GM12878 (cell line): ENCODE results near the gene PHOSPHO1. TPM values are rescaled to one million over a fixed set of nuclear protein-coding genes. Genes with fewer than 3 reads are reported as not detected.

Source experiments
- ATAC-seq: fragments of 200-7000 bp; cut with Tn5 transposase; 3 replicates; pipeline ENCODE4 v1.9.1; 2020; ENCODE audit warnings: mild to moderate bottlenecking, moderate library complexity
- BruUV-seq: library from RNA; stranded (reverse); fragments of 400-500 nt; replicated peaks from 2 replicates; lab custom pipeline; 2021; lab: Mats Ljungman, UMichigan
- CTCF ChIA-PET: fragments of 300-600 bp; sonication (Branson Sonifier 250); formaldehyde crosslinking; extraction: SDS; loops from one replicate; lab custom pipeline; 2021; ENCODE audit warnings: inconsistent platforms; lab: Yijun Ruan, JAX
- POLR2A ChIA-PET: fragments of 350-600 bp; formaldehyde crosslinking; extraction: SDS; loops from one replicate; lab custom pipeline; 2021; ENCODE audit warnings: inconsistent platforms; lab: Charles Lee
- RAD21 ChIA-PET: fragments of 300-600 bp; sonication (Branson Sonifier 250); formaldehyde crosslinking; loops from one replicate; lab custom pipeline; 2023; ENCODE audit warnings: antibody characterized with exemption; ENCODE audit not compliant: unreplicated experiment; lab: Charles Lee
- SMC1A ChIA-PET: fragments of 300-600 bp; sonication (Branson Sonifier 250); formaldehyde crosslinking; loops from one replicate; lab custom pipeline; 2023; ENCODE audit not compliant: unreplicated experiment, uncharacterized antibody; lab: Charles Lee
- DNase-seq: peaks from one replicate; pipeline ENCODE4 v3.0.0-alpha.2; 2011; ENCODE audit warnings: low read depth, low spot score
- FAIRE-seq: peaks from 3 replicates; lab custom pipeline; 2011; peaks lifted over from hg19 to GRCh38; lab: Jason Lieb, UNC
- H2AFZ ChIP-seq: 2 replicates; pipeline ENCODE4 v1.6.0; 2011; ENCODE audit warnings: low read depth, low read length, control low read depth; ENCODE audit not compliant: control insufficient read depth
- H3K27ac ChIP-seq: 2 replicates; pipeline ENCODE4 v1.5.1; 2011; ENCODE audit warnings: control low read depth; ENCODE audit not compliant: control insufficient read depth, insufficient read depth
- H3K27me3 ChIP-seq, 2 experiments: replicated peaks in 1 of 2; 2 replicates each; pipeline versions ENCODE4 v1.6.0 to v1.6.1; 2011; ENCODE audit warnings: low read length in 1 of 2; ENCODE audit not compliant: control insufficient read depth in 2 of 2, insufficient read depth in 2 of 2
- H3K36me3 ChIP-seq, 2 experiments: 2 replicates each; pipeline ENCODE4 v1.5.1; 2011; ENCODE audit warnings: low read length in 1 of 2; ENCODE audit not compliant: control insufficient read depth in 2 of 2, insufficient read depth in 2 of 2
- H3K4me1 ChIP-seq: 2 replicates; pipeline ENCODE4 v1.6.1; 2011; ENCODE audit warnings: mild to moderate bottlenecking, low read length, moderate library complexity, mixed read lengths; ENCODE audit not compliant: control insufficient read depth, insufficient read depth
- H3K4me2 ChIP-seq: 2 replicates; pipeline ENCODE4 v1.6.0; 2011; ENCODE audit warnings: control low read depth; ENCODE audit not compliant: control insufficient read depth, insufficient read depth
- H3K4me3 ChIP-seq: fragments of 200-600 bp; sonication (generic); 2 replicates; pipeline ENCODE4 v1.5.1; 2016
- H3K79me2 ChIP-seq: 2 replicates; pipeline ENCODE4 v1.6.0; 2011; ENCODE audit warnings: low read length; ENCODE audit not compliant: control insufficient read depth, insufficient read depth
- H3K9ac ChIP-seq: 2 replicates; pipeline ENCODE4 v1.8.0; 2011; ENCODE audit warnings: low read length, control low read depth, mixed read lengths; ENCODE audit not compliant: control insufficient read depth, insufficient read depth
- H3K9me3 ChIP-seq: replicated peaks from 3 replicates; pipeline ENCODE4 v1.5.1; 2011; ENCODE audit warnings: mild to moderate bottlenecking, low read length; ENCODE audit not compliant: control insufficient read depth, insufficient read depth
- H4K20me1 ChIP-seq: 2 replicates; pipeline ENCODE4 v1.6.0; 2011; ENCODE audit not compliant: control insufficient read depth, insufficient read depth
- BHLHE40 ChIP-seq, 2 experiments: fragments of 450-650 bp in 1 of 2; IDR thresholded peaks; 2 replicates each; pipeline ENCODE4 v1.6.1; 2011 to 2017; ENCODE audit warnings: low read depth in 2 of 2, borderline replicate concordance in 1 of 2, improper control_type of control experiment in 1 of 2, low read length in 1 of 2, mild to moderate bottlenecking in 1 of 2
- CBX5 ChIP-seq: sonication (generic); IDR thresholded peaks from 2 replicates; pipeline ENCODE4 v1.6.1; 2016; ENCODE audit warnings: low read depth, moderate library complexity, mild to moderate bottlenecking, inconsistent platforms
- CEBPB ChIP-seq, 2 experiments: fragments of 150-350 bp in 1 of 2; IDR thresholded peaks; 2 replicates each; pipeline ENCODE4 v1.6.1; 2012 to 2014; ENCODE audit warnings: low read depth in 2 of 2, low read length in 2 of 2, borderline replicate concordance in 1 of 2, inconsistent platforms in 1 of 2
- DPF2 ChIP-seq: fragments of 450-650 bp; IDR thresholded peaks from 2 replicates; pipeline ENCODE4 v1.6.1; 2017; ENCODE audit warnings: mild to moderate bottlenecking
- NFYB ChIP-seq: IDR thresholded peaks from 2 replicates; pipeline ENCODE4 v1.6.1; 2011; ENCODE audit warnings: low read depth, mild to moderate bottlenecking, low read length, improper control_type of control experiment, moderate library complexity; ENCODE audit not compliant: insufficient read depth
- POLR2AphosphoS5 ChIP-seq: IDR thresholded peaks from 2 replicates; pipeline ENCODE4 v1.6.1; 2011; ENCODE audit warnings: mild to moderate bottlenecking, low read length, inconsistent platforms
- RELA ChIP-seq: fragments of 450-650 bp; IDR thresholded peaks from 2 replicates; pipeline ENCODE4 v1.8.0; 2014; ENCODE audit warnings: borderline replicate concordance; ENCODE audit not compliant: partially characterized antibody
- RFX5 ChIP-seq: IDR thresholded peaks from 2 replicates; pipeline ENCODE4 v1.6.1; 2011; ENCODE audit warnings: low read depth, low read length, improper control_type of control experiment
- SMARCA5 ChIP-seq: fragments of 450-650 bp; IDR thresholded peaks from 2 replicates; pipeline ENCODE4 v1.6.1; 2017; ENCODE audit warnings: mild to moderate bottlenecking
- ZBTB40 ChIP-seq: fragments of 450-650 bp; IDR thresholded peaks from 2 replicates; pipeline ENCODE4 v1.6.1; 2016; ENCODE audit warnings: mild to moderate bottlenecking, moderate library complexity, borderline replicate concordance
- WGBS: methylation state at CpG from one replicate; pipeline ENCODE4 v1.1.6; 2016; ENCODE audit warnings: low lambda C conversion rate; ENCODE audit not compliant: insufficient replicate concordance, insufficient coverage; ENCODE audit errors: missing lambda C conversion rate; 5-methylcytosine and 5-hydroxymethylcytosine counted together
- in situ Hi-C: fragments of 300-500 bp; cut with MboI; formaldehyde crosslinking; loops from 9 replicates; pipeline ENCODE4 v1.14.3; 2018; ENCODE audit warnings: mixed read lengths
- intact Hi-C: fragments of 100-400 bp; cut with micrococcal nuclease; formaldehyde crosslinking; loops from one replicate; pipeline ENCODE4 v1.14.2; 2022; ENCODE audit not compliant: unreplicated experiment
- polyA plus RNA-seq, 11 experiments: library from polyadenylated mRNA; depleted of rRNA in 4 of 11; unstranded in 6 of 11; stranded (reverse) in 5 of 11; fragments of >200 nt; fragmentation: Nextera tagmentation in 4 of 11; fragmentation: Illumina TruSeq in 1 of 11; extraction: Ambion mirVana in 4 of 11; extraction: Trizol in 1 of 11; gene quantifications; 1 replicate in 1 of 11; 2 replicates in 10 of 11; pipeline versions ENCODE4 v1.2.1 to v1.2.3, GENCODE V29; 2011 to 2016; ENCODE audit warnings: inconsistent platforms in 2 of 11, missing spikeins in 2 of 11, low read depth in 1 of 11
- total RNA-seq, 4 experiments: library from RNA; depleted of rRNA in 3 of 4; stranded (reverse); fragments of >200 nt in 3 of 4; fragmentation: Illumina TruSeq in 1 of 4; extraction: Trizol in 1 of 4; gene quantifications; 2 replicates each; pipeline versions ENCODE4 v1.2.1 to v1.2.3, GENCODE V29; 2013 to 2021
- TF ChIP-seq, protein P1 (sequence below): fragments of 450-650 bp; IDR thresholded peaks from 2 replicates; pipeline ENCODE4 v1.6.1; 2017; ENCODE audit warnings: antibody characterized with exemption, mild to moderate bottlenecking, moderate library complexity

PHOSPHO1 gene
- total and polyA plus RNA-seq, 10 of the 15 experiments (the other 5 are each of a cell fraction or from before 2014, with no cell fraction given) = 0.03 to 1.5 (median 0.16) TPM; not detected in 2

GRCh38 chr17:49183801-49184200 is 46.8 kb downstream of the PHOSPHO1 start:
- 51% methylated on average over 7 of the region's 7 CpGs for WGBS
- no TSS peak for BruUV-seq
- no peak for TF ChIP-seq RELA
- no peak for TF ChIP-seq DPF2
- no peak for TF ChIP-seq ZBTB40
- no peak for TF ChIP-seq NFYB
- TF ChIP-seq POLR2AphosphoS5 = no peak
- no peak for TF ChIP-seq CEBPB (IDR thresholded peaks at IDR 0.05; ENCODE audit: borderline replicate concordance in 1 of 2, low read depth in 2 of 2, low read length in 2 of 2)
- no peak for TF ChIP-seq SMARCA5
- TF ChIP-seq, protein P1, sequence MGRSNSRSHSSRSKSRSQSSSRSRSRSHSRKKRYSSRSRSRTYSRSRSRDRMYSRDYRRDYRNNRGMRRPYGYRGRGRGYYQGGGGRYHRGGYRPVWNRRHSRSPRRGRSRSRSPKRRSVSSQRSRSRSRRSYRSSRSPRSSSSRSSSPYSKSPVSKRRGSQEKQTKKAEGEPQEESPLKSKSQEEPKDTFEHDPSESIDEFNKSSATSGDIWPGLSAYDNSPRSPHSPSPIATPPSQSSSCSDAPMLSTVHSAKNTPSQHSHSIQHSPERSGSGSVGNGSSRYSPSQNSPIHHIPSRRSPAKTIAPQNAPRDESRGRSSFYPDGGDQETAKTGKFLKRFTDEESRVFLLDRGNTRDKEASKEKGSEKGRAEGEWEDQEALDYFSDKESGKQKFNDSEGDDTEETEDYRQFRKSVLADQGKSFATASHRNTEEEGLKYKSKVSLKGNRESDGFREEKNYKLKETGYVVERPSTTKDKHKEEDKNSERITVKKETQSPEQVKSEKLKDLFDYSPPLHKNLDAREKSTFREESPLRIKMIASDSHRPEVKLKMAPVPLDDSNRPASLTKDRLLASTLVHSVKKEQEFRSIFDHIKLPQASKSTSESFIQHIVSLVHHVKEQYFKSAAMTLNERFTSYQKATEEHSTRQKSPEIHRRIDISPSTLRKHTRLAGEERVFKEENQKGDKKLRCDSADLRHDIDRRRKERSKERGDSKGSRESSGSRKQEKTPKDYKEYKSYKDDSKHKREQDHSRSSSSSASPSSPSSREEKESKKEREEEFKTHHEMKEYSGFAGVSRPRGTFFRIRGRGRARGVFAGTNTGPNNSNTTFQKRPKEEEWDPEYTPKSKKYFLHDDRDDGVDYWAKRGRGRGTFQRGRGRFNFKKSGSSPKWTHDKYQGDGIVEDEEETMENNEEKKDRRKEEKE = no peak
- no peak for TF ChIP-seq RFX5
- no peak for TF ChIP-seq CBX5
- TF ChIP-seq BHLHE40 (IDR thresholded peaks at IDR 0.05; ENCODE audit: borderline replicate concordance in 1 of 2, low read depth in 2 of 2, low read length in 1 of 2) = no peak
- in situ Hi-C loops (no loop called here), intact Hi-C loops (no loop called here)
- H2AFZ ChIP-seq = no peak overlapping the region
- FAIRE-seq (no peak), DNase-seq (no peak), ATAC-seq (no peak)
- no peak overlapping the region for H3K4me2 ChIP-seq
- no peaks in the 10 kb centered on the region for H3K4me1 ChIP-seq
- H3K36me3 ChIP-seq = no peaks in the 10 kb centered on the region
- H3K27me3 ChIP-seq = no peaks in the 10 kb centered on the region
- ChIA-PET CTCF (interaction anchor here (4.5 to 7.4 kb wide), 2 partner anchors 30 to 45 kb away, joined by 45 to 178 read pairs; partner anchors contain the start of gene PHOSPHO1), RAD21 (interaction anchor here (4.8 kb wide), 1 partner anchor 29 kb away, joined by 27 read pairs; no protein-coding TSS in a partner anchor), POLR2A (no interaction called here), SMC1A (interaction anchor here (4.9 to 6.4 kb wide), 2 partner anchors 9 to 43 kb away, joined by 17 to 118 read pairs; partner anchors contain the start of gene PHOSPHO1)
- H3K9me3 ChIP-seq = peaks cover 22% of the 10 kb centered on the region; the same call in 2 of the 3 replicates
- H3K79me2 ChIP-seq = no peaks in the 10 kb centered on the region
- no peak overlapping the region for H3K4me3 ChIP-seq
- H4K20me1 ChIP-seq = no peaks in the 10 kb centered on the region
- no peak overlapping the region for H3K9ac ChIP-seq
- H3K27ac ChIP-seq = no peak overlapping the region
